CD4-positive, alpha-beta T cell treated with Interleukin-12 subunit alpha and Interleukin-12 subunit beta, for 1 hour (primary cell): ENCODE results near the gene NAPB.
"Not testable (repeated sequence)": the region's sequence is repeated elsewhere in the genome, so short reads cannot be mapped to it uniquely, and the experiment has no call there.

Source experiments
- DNase-seq: peaks from one replicate; pipeline ENCODE4 v3.0.0-alpha.2; 2020

The NAPB gene

DNA sequence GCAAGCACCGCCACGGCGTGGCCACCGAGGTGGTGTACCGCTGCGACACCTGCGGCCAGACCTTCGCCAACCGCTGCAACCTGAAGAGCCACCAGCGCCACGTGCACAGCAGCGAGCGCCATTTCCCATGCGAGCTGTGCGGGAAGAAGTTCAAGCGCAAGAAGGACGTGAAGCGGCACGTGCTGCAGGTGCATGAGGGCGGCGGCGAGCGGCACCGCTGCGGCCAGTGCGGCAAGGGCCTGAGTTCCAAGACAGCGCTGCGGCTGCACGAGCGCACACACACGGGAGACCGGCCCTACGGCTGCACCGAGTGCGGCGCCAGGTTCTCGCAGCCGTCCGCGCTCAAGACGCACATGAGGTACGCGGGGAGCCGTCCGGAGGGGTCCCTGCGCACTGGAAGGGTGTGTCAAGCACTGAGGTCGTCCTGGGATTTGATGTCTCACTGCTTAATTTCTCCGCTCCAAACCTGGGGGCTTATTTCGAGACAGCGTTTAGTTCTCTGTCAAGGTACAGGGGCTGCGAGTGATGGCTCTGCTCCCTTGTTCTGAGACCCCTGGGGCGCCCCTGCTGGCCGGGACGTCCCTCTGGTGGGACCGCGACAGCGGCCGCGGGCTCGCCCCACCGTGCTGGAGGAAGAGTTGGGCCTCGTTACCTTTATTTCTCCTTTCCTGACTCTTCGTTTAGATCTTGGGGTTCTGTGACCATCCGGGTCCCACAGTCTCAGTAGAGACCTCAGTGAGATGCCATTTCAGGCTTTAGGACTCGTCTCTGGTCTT is 55.7 kb downstream of the NAPB start:
- no peak for DNase-seq

DNA sequence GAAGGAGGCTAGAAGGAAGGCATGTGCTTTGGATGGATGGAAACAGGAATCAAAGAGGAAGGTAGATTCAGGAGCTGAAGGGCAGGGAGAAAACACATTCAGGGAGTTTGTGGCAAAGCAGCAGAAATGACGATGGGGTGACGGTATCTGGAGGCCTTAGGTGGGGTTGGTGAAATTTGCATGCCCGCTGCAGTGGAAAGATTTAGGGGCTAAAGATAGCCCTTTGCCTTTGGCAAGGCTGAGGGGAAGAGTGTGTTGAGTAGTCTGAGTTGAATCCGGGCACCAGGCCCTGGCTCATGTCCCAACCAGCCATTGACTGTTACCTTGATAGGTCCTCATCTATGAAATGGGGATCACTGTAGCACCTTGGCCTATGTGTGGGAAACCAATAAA is 58.0 kb downstream of the NAPB start:
- DNase-seq = no peak

DNA sequence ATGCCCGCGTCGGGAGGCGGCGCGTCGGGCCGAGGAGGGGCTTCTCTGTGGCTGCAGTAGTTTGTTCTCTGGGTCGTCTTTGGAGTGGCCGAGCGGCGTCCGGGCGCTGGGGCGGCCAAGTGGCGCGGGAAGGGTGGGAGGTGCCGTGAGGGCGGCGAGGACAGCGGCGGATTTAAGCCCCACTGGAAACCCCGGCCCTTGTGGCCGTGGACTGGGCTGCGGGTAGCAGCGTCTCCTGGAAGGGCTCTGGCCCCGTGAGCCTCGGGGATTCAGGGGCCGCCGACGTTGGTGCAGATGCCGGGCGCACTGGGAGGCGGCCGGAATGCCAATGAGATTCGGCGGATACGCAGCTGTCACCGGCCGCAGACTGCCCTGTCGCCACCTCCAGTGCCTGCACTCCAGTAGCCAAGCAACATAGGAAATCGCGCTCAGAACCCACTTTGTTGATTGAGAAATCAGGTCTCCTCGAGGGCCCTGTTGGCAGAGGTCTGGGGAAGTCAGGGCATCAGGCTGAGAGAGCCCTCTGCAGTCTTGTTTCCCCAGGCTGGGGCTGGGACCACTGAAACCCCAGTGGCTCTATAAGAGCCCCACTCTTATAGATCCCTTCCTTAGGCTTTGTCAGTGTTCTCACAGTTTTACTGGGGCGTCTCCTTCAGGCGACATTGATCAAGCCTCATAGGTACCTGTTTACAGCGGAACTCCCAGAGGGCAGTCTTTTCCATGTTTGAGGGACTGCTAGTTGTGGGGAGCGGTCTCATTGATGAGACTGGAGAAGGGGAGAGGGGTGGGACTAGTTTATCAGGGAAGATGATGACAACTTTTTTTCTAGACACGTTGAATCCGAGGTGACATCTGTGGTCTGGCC is 58.7 kb downstream of the NAPB start:
- peak; percentile 50 for DNase-seq

DNA sequence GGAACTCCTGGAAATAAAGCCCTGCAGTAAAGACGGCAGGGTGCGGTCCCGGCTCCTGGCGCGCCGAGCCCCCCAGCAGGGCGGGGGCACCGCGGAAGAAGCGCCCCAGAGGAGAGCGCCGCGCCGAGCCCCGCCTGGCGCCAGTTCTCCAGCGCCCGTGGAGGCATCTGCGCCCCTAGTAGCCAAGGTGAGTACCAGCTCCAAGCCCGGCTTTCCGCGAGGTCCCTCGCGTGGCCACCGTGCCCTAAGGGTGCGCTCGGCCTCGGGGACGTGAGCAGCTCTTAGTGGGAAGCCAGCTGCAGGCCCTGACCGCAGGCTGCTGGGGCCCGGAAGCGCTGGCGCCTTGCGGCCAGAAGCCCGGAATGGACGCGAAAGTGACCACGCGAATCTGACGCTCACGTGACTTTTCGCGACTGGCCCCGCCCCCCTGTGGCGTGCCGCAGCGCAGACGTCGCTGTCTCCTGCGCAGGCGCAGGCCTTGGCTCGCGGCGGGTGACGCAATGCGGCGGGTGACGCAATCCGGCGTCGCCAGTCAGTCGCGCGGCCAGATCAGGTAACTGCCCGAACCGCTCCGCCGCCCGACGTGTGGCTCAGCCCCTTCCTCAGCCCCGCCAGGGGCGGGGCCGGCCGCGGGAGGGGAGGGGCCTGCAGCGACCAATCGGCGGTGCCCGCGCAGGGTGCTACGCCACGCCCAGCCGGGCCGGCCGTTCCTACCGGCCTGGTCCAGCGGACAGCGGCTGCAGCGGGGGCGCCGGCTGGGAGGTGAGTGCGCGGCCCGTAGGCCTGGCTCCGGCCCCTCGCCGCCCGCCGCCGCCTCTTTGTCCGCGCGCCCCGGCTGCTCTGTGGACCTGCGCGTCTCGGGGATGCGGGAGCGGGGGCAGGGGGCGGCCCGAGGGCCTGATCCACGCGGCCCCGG is 59.6 kb downstream of the NAPB start, which contains the start of gene GZF1:
TSS of gene GZF1 (plus strand) at position 707 of the 916 bp plus-strand sequence. CDS start 2,202 bp downstream, outside the sequence.
- DNase-seq = peak; percentile 99

DNA sequence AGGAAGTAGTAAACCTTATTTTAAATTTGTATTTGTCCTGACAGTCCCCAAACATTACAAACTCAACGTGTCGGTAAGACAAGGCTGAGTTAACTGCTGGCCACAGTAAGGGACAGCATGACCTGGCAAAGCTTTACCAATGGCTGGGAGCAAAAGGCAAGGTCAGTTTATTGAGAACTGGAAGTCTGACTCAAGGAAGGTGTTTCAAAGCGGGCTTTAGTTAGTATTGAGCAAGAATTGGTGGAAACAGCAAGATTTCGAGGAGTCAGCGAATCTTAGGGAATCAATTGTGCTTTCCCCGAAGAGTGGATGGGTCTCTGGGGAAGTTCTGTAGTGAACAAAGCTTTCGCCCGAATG is 60.2 kb downstream of the NAPB start:
- no peak for DNase-seq

DNA sequence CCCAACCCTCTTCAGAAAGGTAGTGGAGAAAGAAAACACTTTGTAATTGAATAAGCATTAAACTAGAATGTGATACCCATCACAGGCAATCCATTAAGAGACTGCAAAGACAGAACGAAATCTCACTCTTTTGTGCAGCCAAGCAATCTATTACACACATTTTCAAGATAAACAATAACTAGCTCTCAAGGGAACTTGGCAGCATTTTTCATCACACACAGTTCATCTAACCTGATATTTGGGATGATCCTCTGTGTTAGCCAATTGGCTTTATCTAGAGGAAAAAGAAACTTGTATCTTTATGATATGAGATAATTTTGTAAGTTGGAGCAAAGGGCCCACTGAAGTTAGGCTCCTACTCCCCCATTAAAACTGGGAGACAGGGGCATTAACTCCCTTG is 60.8 kb downstream of the NAPB start:
- DNase-seq = no peak

DNA sequence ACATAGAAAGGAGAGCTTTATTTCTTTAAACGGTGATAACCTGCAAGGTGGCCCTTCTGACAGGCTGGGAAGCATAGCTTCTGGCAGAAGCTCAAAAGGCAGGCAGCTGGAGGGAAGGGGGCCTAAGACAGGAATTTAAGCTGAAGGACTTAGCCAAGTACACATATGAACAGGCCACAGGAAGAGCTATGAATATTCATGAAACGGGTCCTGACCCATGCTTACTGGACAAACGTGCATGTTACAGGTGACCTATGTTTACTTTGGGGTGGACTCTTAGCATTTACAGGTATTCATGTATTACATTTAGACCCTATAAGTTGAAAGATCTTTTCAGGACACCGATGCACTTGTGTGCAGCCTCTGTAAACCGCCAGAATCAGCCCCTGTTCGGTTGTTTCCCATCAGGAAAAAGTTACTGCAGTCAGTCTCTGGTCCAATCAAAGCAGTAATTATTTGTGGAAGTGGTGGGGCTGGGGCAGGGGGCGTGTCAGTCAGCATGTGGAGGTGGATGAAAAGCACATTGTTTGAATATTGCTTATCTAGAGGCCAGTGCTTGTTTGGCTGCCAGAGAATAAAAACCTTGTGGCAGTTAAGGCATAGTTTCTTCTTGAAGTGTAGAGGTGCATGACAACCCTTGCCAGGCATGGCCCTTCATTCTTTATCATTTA is 62.2 kb downstream of the NAPB start:
- no peak for DNase-seq

DNA sequence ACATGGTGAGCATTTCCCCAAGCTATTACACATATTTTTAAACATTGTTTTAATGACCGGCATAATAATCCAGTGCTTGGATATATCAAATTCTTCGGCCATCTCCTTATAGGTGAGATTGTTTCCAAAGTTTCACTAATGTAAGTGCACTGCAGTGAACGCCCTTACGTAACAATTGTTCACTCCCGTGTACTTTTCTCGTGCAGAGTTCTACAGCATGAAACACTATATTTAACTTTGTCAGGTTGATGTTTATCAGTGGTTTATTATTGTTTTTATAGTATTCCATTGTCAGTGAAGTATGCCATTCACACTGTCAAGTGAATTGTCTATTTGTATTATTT is 62.8 kb downstream of the NAPB start:
- no peak for DNase-seq

DNA sequence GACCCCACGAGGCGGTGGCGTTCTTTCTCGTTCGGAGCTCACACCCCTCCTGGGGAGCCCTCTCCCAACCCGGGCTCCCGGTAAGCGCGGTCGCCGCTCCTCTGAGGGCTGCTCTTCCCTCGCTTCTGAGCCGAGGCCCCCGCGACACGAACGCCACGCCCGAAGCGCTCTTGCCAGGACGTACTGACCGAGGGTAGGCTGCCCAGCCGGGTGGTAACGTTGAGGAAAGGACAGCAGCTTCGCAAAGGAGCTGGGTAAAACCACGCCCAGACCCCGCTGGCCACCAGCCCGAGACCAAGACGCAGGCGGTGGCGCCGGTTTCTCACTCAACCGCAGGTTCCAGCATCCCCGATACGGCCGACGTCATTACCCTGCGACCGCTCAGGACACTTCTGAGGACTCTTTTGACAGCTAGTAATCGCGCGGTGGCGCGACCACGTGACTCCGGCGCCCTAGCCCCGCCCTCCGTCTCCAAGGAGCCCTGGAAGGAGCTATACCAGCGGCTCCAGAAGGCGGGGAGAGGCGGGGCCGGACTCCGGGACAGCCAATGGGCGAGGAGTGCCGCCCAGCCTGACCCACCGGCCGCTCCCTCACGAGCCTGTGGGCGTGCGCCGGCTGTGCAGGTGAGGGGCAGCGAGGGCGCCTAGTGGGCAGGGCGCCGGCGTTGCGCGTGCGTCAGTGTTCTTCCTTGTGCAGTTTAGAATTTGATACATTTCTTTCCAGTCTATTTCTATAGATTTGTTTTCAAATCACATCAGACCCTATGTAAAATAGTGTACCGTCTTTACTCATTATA is 63.3 kb downstream of the NAPB start:
- peak; percentile 100 for DNase-seq

DNA sequence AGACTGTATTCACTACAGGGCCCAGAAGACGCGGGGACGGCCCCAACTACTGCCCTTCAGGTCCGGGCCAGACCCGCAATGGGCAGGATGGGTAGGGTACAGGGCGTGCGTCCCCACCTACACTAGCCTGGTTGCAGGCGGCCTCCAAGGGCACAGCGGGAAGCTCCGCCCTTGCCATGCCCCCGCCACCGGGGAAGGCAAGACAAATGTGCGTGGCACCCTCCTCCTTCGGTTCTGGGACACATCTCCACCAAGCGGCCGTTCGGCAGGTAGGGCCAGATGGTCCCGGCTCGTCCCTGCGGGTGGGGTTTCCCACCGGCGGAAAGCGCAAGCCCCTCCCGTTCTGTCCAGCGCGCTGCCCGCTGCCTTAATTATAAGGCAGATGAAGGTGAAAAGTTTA is 65.1 kb downstream of the NAPB start:
- no peak for DNase-seq

DNA sequence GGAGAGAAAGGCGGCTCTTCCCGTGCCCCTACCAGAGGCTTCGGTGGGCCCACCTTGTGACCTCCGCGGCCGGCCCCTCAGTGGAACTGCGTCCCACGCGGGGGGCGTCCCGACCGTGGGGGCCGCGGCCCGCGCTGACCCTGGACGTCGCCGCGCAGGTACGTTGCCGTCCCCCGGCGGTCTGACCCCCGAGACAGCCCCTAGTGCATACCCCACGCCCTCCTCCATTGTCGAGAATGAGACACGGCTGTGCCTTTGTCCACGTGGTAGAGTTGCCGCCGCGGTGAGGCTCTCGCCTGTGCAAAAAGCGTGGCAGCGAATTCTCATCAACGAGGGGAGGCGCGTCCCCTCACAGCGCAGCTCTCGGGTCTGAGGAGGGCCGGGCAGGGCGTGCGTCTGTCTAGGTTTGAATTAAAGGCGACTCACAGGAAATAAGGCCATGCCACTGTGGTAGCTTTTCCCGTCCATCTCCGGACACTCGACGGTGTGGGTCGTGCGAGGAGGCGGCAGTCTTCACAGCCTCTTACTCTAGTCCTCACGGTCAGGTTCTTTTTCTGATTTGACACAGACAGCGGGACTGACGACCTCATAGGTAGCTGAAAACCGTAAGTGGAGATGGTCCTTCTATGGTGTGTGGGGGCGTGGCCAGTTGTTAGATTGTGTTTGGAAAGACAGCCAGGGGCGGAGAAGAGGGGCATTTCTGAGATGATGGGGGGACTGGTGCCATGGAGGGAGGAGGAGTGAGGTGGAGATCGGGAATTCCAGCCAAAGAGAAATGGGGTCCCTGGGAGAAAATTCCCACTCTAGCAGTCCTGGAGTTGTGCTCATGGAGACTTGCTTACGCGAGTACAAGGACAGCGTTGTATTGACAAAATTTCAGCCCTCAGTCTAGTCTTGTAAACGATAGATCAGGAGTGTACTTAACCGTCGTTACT is 70.1 kb downstream of the NAPB start:
- peak; percentile 74 for DNase-seq

DNA sequence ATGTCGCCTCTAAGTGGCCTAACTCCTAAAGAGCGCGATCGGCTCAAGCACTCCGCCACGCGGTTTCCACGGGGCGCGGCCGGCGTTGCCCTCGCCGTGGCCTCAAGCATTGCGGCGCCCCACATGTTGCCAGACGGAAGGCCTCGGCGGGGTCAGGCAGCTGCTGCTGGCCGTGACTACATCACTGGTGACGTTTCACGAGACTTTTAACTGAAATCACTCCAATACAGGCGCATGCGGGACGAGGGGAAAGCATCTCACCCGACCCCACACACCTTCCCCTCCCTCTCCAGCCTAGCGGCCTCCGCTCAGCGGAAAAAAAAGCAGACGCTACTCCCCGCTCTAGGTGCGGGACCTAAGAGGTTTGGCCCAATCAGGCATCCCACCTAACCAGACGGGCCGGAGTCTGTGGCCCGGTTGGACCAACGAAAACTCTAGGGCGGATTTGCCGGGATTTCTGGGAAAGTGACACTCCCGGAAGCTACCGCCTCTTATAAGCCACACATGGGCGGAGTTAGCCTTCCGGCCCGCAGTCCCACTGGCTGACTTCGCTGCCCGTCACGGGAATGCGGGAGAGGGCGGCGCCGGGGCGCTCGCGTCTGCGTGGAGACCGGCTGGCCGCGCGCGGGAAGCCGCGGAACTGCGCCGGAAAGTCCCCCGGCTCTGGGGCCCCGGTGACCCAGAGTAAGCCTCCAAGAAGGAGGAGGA is 70.9 kb downstream of the NAPB start, which contains the start of gene NXT1:
TSS of gene NXT1 (plus strand) at position 596 of the 708 bp plus-strand sequence. CDS start 3,251 bp downstream, outside the sequence.
- DNase-seq = peak; percentile 97

DNA sequence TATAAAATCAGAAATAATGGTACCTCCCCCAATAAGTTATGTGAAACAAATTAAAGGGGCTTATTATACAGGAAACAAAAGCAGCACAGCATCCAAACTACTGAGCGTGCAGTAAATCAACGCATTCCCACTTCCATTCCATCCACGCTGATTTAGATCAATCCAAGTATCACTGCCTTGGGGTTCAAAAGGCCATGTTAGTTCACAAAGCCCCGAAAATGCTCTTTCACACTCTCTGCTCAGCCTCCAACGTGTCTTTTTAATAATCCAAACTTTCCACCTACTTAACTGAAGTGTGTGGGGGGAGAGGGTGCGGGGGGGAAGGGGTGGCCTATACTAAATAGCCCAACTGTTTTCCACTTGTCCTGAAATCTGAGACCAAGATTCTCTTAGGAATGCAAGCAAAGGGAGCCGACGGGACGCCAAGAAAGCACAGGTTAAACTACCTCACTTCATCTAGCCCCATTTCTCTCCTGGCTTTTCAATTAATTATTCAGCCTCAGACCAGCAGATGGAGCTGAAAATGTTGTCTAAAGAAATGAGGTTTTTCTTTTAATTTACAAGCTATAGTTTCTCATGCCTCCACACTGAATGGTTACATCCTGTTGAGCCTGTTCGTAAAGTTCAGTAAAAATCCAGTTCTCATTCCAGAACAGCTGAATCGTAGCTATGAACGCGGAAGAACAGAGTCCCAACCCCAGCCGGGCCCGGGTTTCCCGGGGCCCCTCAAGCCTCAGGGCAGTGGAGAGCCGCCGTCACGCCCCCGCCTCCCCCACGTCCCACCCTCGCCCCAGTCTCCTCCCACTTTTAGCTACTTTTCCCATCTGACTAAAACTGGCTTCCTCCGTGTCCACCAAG is 71.7 kb downstream of the NAPB start:
- DNase-seq = peak; percentile 84

DNA sequence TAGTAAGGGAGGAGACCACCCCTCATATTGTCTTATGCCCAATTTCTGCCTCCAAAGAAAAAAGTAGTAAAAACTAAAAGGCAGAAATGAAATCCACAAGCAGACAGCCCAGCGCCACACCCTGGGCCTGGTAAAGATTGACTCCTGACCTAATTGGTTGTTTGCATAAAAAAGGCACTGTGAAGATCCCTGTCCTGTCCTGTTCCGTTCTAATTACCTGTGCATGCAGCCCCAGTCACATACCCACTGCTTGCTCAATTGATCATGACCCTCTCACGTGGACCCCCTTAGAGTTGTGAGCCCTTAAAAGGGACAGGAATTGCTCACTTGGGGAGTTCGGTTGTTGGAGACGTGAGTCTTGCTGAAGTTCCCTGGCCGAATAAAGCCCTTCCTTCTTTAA is 72.8 kb downstream of the NAPB start:
- not testable (repeated sequence) for DNase-seq

DNA sequence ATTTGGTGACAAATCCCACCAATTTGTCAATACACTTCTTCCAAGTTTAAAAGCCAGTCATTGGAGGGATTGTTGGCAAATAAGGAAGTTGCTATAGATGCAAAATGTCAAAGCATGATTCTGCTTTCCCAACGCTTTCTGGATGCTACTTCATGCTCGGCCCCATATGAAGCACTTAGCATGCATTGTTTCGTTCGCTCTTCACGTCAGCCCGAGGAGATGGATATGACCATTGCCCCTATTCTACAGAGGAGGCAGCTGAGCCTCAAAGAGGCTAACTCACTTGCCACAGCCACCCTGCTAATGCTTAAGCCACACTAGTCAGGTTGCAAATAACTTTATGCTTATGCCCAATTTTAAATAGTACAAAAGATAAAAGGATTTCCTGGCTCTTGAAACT is 73.5 kb downstream of the NAPB start:
- no peak for DNase-seq

DNA sequence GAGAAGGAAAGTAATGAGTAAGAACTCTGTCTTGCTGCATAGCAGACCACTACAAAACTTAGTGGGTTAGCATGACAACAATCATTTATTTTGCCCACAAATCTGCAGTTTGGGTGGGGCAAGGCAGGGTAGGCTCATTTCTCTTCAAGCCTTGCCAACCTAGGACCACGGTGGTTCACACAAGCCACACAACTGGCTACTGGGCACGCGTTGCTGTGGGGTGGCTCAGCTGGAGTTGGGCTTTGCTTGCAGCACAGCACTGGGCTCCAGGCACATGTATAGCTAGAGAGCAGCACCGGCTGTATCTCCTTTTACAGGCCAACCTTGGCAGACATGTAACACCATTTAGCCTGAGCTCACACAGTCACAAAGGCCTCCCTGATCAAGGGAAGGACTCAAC is 75.3 kb downstream of the NAPB start:
- DNase-seq = no peak

DNA sequence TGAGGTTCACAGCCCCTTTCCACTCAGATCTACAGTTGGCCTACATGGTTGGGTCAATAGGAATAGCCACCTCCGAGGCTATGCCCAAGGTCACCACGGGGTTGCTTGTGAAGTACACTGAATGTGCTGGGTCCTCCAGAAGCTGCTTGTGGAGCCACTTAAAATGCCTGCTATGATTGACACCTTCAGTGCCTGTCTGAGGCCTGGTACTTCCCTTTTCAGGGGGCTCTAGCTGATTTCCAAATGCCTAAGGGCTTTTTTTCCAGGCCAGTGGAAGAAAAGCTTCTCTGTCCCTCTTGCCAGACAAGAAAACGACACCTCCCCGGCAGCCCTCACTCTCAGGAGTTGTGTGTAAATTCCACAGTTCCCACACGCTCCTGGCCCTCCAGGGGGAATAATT is 77.0 kb downstream of the NAPB start:
- no peak for DNase-seq

DNA sequence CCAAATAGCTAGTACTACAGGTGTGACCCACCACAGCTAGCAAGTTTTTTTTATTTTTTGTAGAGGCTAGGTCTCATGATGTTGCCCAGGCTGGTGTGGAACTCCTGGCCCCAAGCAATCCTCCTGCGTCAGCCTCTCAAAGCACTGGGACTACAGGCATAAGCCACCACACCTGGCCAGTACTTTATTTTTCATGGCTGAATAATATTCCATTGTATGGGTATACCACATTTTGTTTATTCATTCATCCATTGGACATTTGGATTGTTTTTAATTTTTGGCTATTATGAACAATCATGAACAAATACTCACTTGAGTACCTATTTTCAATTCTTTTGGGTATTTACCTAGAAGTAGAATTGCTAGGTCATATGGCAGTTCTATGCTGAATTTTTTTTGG is 77.7 kb downstream of the NAPB start:
- DNase-seq = no peak

DNA sequence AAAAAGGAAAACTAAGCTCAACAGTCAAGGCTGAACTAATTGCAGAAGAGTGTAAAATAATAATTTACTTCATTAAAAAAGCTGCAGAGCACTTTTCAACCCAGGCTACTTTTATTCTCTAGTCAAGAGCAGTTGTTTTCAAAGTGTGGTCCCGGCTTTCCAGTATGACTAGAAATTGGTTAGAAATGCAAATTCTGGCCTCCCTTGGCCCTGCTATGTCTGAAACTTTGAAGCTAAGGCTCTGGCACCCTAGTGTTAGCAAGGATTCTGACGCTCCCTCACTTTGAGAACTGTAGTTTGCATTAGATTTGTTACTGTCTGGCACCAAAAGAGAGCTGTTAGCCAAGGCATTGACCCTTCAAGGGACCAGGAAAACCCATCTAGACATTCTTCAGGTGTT is 80.2 kb downstream of the NAPB start:
- DNase-seq = no peak
